Measurements from ENCODE around the gene KPRP. TPM values are rescaled to one million over a fixed set of nuclear protein-coding genes. Genes with fewer than 3 reads are reported as not detected.

KPRP gene, protein sequence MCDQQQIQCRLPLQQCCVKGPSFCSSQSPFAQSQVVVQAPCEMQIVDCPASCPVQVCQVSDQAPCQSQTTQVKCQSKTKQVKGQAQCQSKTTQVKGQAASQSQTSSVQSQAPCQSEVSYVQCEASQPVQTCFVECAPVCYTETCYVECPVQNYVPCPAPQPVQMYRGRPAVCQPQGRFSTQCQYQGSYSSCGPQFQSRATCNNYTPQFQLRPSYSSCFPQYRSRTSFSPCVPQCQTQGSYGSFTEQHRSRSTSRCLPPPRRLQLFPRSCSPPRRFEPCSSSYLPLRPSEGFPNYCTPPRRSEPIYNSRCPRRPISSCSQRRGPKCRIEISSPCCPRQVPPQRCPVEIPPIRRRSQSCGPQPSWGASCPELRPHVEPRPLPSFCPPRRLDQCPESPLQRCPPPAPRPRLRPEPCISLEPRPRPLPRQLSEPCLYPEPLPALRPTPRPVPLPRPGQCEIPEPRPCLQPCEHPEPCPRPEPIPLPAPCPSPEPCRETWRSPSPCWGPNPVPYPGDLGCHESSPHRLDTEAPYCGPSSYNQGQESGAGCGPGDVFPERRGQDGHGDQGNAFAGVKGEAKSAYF
- not detected in 2 replicates for total RNA-seq

DNA sequence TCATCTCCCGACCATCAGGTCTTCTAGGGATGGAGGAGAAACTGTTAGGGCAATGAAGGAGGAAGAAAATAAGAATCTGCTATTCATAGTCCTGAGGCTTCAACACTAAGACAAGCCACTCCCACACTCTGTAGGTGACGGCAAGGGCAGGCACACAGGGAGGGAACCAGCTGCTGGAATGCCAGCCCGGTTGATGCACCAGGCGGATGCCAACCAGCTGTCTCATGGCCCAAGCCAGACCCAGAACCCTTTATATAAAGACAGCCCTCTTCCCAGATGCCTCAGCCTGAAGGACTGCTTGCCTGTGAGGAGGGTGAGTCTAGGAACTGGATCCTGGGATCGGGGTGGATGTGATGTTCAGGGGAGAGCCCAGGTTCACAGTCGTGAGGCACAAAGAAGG lies at the start of gene KPRP:
TSS of gene KPRP (plus strand) at position 279 of the 400 bp plus-strand sequence. CDS start 1,564 bp downstream, outside the sequence.

DNA sequence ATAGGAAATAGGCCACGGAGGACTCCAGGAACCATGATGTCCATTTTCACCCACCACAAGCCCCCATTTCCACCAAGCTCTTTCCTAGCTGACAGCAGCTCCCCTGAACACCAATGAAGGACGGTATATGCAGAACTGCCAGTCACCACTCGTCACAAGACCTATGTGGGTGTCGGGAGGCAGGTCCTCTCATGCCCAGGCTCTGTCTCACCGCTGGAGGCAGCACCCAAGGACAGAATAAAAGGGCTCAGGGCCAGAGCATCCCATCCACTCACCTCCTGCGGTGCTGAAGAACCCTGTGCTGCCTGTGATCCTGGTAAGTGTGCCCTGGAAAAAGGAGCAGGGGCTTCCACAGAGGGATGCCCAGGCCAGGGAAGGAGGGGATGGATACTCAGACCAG lies 17.1 kb downstream of the KPRP start, which contains the start of gene LCE1F:
TSS of gene LCE1F (plus strand) at position 266 of the 400 bp plus-strand sequence. CDS start 1,232 bp downstream, outside the sequence.

DNA sequence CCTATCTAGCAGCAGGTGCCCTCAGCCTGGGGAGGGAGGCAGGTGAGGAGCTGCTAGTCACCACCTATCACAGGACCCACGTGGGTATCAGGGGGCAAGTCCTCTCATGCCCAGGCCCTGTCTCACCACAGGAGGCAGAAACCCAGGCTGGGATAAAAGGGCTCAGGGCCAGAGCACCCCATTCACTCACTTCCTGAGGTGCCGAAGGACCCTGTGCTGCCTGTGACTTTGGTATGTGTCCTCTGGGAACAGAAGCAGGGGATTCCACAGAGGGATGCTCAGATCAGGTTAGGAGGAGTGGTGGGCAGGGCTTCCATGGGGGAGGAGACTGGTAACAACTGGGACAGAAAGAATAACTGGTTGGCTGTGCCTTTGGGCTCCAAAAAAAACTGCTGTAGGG lies 28.3 kb downstream of the KPRP start, which contains the start of gene LCE1E:
TSS of gene LCE1E (plus strand) at position 181 of the 400 bp plus-strand sequence. CDS start 1,043 bp downstream, outside the sequence.

DNA sequence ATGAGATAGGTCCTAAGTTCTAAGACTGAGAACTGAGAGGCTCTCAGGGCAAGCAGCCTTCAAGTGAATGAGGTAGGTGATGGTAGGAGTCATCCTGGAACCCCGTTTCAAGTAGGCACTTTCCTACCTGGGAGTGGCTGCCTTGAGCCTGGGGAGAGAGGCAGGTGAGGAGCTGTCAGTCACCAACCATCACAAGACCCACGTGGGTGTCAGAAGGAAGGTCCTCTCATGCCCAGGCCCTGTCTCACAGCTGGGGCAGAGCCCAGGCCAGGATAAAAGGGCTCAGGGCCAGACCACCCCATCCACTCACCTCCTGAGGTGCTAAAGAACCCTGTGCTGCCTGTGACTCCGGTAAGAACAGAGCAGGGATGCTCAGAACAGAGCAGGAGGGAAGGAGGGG lies 38.6 kb downstream of the KPRP start, which contains the start of gene LCE1D:
TSS of gene LCE1D (plus strand) at position 301 of the 400 bp plus-strand sequence. CDS start 1,074 bp downstream, outside the sequence.

DNA sequence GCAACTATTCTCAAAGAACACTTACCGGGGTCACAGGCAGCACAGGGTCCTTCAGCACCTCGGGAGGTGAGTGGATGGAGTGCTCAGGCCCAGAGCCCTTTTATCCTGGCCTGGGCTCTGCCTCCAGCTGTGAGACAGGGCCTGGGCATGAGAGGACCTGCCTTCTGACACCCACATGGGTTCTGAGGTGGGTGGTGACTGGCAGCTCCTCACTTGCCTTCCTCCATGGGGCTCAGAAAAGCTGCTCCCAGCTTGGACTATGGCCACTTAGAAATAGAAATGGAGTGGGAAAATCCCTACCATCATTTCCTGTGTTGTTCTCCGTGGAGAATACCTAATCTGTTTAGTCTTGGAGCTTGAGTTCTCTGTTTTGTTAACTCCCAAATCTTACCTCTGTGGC lies 48.8 kb downstream of the KPRP start, which contains the start of gene LCE1C:
TSS of gene LCE1C (minus strand) at position 76 of the 400 bp plus-strand sequence. CDS start 1,173 bp downstream, outside the sequence.

Other genes with a start within 250 kb of the KPRP start
- gene LCE5A, start 247.2 kb upstream of the KPRP start, total RNA-seq: not detected in 2 replicates
- gene CRCT1, start 243.5 kb upstream of the KPRP start, total RNA-seq: not detected in 2 replicates
- gene LCE3E, start 191.2 kb upstream of the KPRP start, total RNA-seq: not detected in 2 replicates
- not detected in 2 replicates for gene LCE3D, start 177.5 kb upstream of the KPRP start, total RNA-seq
- gene LCE3C, start 157.8 kb upstream of the KPRP start, total RNA-seq: not detected in 2 replicates
- gene LCE3B, start 144.2 kb upstream of the KPRP start, total RNA-seq: not detected in 2 replicates
- not detected in 2 replicates for gene LCE3A, start 134.9 kb upstream of the KPRP start, total RNA-seq
- not detected in 2 replicates for gene LCE2D, start 94.6 kb upstream of the KPRP start, total RNA-seq
- not detected in 2 replicates for gene LCE2C, start 82.7 kb upstream of the KPRP start, total RNA-seq
- gene LCE2B, start 71.9 kb upstream of the KPRP start, total RNA-seq: not detected in 2 replicates
- not detected in 2 replicates for gene LCE2A, start 59.7 kb upstream of the KPRP start, total RNA-seq
- gene LCE4A, start 49.9 kb upstream of the KPRP start, total RNA-seq: not detected in 2 replicates
- not detected in 2 replicates for gene LCE1F, start 17.1 kb downstream of the KPRP start, total RNA-seq
- gene LCE1E, start 28.2 kb downstream of the KPRP start, total RNA-seq: 0.42 TPM in 1 of 2 replicates, not detected in the other
- gene LCE1D, start 38.7 kb downstream of the KPRP start, total RNA-seq: not detected in 2 replicates
- not detected in 2 replicates for gene LCE1C, start 48.6 kb downstream of the KPRP start, total RNA-seq
- gene LCE1B, start 53.9 kb downstream of the KPRP start, total RNA-seq: not detected in 2 replicates
- not detected in 2 replicates for gene LCE1A, start 69.4 kb downstream of the KPRP start, total RNA-seq
- gene LCE6A, start 84.8 kb downstream of the KPRP start, total RNA-seq: not detected in 2 replicates
- gene LCE7A, start 102.0 kb downstream of the KPRP start, total RNA-seq: not detected in 2 replicates
- gene SMCP, start 120.3 kb downstream of the KPRP start, total RNA-seq: not detected in 2 replicates
- gene IVL, start 150.5 kb downstream of the KPRP start, total RNA-seq: 1.1 TPM in 1 of 2 replicates, not detected in the other
- gene SPRR5, start 189.2 kb downstream of the KPRP start, total RNA-seq: not detected in 2 replicates
- gene SPRR4, start 212.6 kb downstream of the KPRP start, total RNA-seq: not detected in 2 replicates
- gene SPRR1A, start 226.1 kb downstream of the KPRP start, total RNA-seq: not detected in 2 replicates
- not detected in 2 replicates for gene SPRR3, start 243.7 kb downstream of the KPRP start, total RNA-seq